ENCODE data around the gene WIPF2.

The WIPF2 gene

GRCh38 chr17:40218740-40219593 lies at the start of gene WIPF2:
Gene WIPF2 (plus strand): TSS chr17:40219304. CDS start chr17:40256460, 37,156 bp downstream.
- DNase-seq, result peak; percentile 95

- no peak for DNase-seq
Observed at GRCh38 chr17:40170325-40170724, 48.8 kb upstream of the WIPF2 start.

- DNase-seq, result no peak
Observed at GRCh38 chr17:40171750-40172149, 47.4 kb upstream of the WIPF2 start.

GRCh38 chr17:40173091-40173777 lies 45.9 kb upstream of the WIPF2 start:
- no peak for DNase-seq

GRCh38 chr17:40173778-40174135 lies 45.3 kb upstream of the WIPF2 start:
- no peak for DNase-seq

- no peak for DNase-seq
Observed at GRCh38 chr17:40174514-40174913, 44.6 kb upstream of the WIPF2 start.

GRCh38 chr17:40175928-40176753 lies 43.0 kb upstream of the WIPF2 start:
- peak; percentile 71 for DNase-seq

- peak; percentile 82 for DNase-seq
Observed at GRCh38 chr17:40176754-40177110, 42.4 kb upstream of the WIPF2 start.

GRCh38 chr17:40177275-40177874 lies 41.7 kb upstream of the WIPF2 start, which contains the start of gene RAPGEFL1:
Gene RAPGEFL1 (plus strand): TSS chr17:40177470. CDS start chr17:40177862, 392 bp downstream.
- peak; percentile 87 for DNase-seq

GRCh38 chr17:40178021-40178601 lies 41.0 kb upstream of the WIPF2 start:
- DNase-seq, result peak; percentile 32

- DNase-seq, result peak; percentile 10
Observed at GRCh38 chr17:40178660-40179059, 40.4 kb upstream of the WIPF2 start.

- peak; percentile 29 for DNase-seq
Observed at GRCh38 chr17:40179923-40180659, 39.0 kb upstream of the WIPF2 start.

GRCh38 chr17:40180694-40181093 lies 38.4 kb upstream of the WIPF2 start:
- peak; percentile 8 for DNase-seq

- no peak for DNase-seq
Observed at GRCh38 chr17:40181205-40181604, 37.9 kb upstream of the WIPF2 start.

GRCh38 chr17:40182606-40183005 lies 36.5 kb upstream of the WIPF2 start:
- no peak for DNase-seq

- DNase-seq, result no peak
Observed at GRCh38 chr17:40187238-40187637, 31.9 kb upstream of the WIPF2 start.

GRCh38 chr17:40188694-40189093 lies 30.4 kb upstream of the WIPF2 start:
- DNase-seq, result no peak

- peak; percentile 21 for DNase-seq
Observed at GRCh38 chr17:40190197-40191021, 28.7 kb upstream of the WIPF2 start.

- DNase-seq, result peak; percentile 71
Observed at GRCh38 chr17:40191237-40192208, 27.6 kb upstream of the WIPF2 start.

- no peak for DNase-seq
Observed at GRCh38 chr17:40192961-40193360, 26.1 kb upstream of the WIPF2 start.

Measured in NCI-H69 (cell line).